Adrenal gland (tissue), 12 donors: ENCODE data around the gene FHIT. TPM values are rescaled to one million over a fixed set of nuclear protein-coding genes. Genes with fewer than 3 reads are reported as not detected.

Experiments used
- DNase-seq, 7 donors: peaks; one replicate each; pipeline ENCODE4 v3.0.0-alpha.2; 2019 to 2020
- H3K27ac ChIP-seq, 5 donors: fragments of 200-600 bp; sonication (generic) in 4 of 5; 1 replicate in 3 of 5; 2 replicates in 2 of 5; pipeline versions ENCODE4 v1.5.1 to v1.8.0; 2016 to 2020; ENCODE audit warnings: mild to moderate bottlenecking in 1 of 5
- H3K27me3 ChIP-seq: fragments of 200-600 bp; 2 replicates; pipeline ENCODE4 v1.8.0; 2021
- H3K36me3 ChIP-seq, 2 donors: fragments of 200-600 bp; replicated peaks in 1 of 2; 1 replicate in 1 of 2; 2 replicates in 1 of 2; pipeline versions ENCODE4 v1.5.1 to v1.8.0; 2018 to 2022
- H3K4me1 ChIP-seq, 2 donors: fragments of 200-600 bp; replicated peaks in 1 of 2; 1 replicate in 1 of 2; 2 replicates in 1 of 2; pipeline versions ENCODE4 v1.5.1 to v1.8.0; 2018 to 2021
- H3K4me3 ChIP-seq, 4 donors: fragments of 200-600 bp; sonication (generic) in 3 of 4; one replicate each; pipeline ENCODE4 v1.5.1; 2016 to 2018
- H3K9me3 ChIP-seq, 3 donors: fragments of 200-600 bp; sonication (generic) in 1 of 3; replicated peaks in 1 of 3; 1 replicate in 2 of 3; 2 replicates in 1 of 3; pipeline versions ENCODE4 v1.5.1 to v1.8.0; 2016 to 2021
- POLR2A ChIP-seq, 2 donors: fragments of 450-650 bp; IDR thresholded peaks; one replicate each; pipeline ENCODE4 v1.6.1; 2017; ENCODE audit warnings: antibody characterized with exemption in 2 of 2, mild to moderate bottlenecking in 2 of 2, moderate library complexity in 1 of 2
- WGBS, 4 donors: extraction: QIAGEN DNeasy Blood & Tissue Kit in 2 of 4; methylation state at CpG; one replicate each; pipeline versions ENCODE4 v1.1.5 to v1.1.7; 2013 to 2017; 5-methylcytosine and 5-hydroxymethylcytosine counted together
- intact Hi-C, 2 donors: fragments of 100-400 bp; cut with DNase I; formaldehyde crosslinking; loops; one replicate each; pipeline versions ENCODE4 v1.14.1 to v1.15.0; 2022 to 2023
- polyA plus RNA-seq, 3 donors: library from polyadenylated mRNA; stranded (reverse); fragments of 200-250 nt in 2 of 3; fragments of 350-450 nt in 1 of 3; fragmentation: Illumina TruSeq in 1 of 3; extraction: RNeasy Lipid Tissue Mini Kit (QIAGEN cat#74804) in 1 of 3; gene quantifications; one replicate each; pipeline ENCODE4 v1.2.3, GENCODE V29; 2013 to 2014
- total RNA-seq, 9 donors: library from RNA; depleted of rRNA in 4 of 9; stranded (reverse); fragments of >200 nt in 4 of 9; fragments of 120-200 nt in 1 of 9; fragmentation: NEBNext Ultra II Directional in 1 of 9; extraction: Animal tissue kit (Norgen Biotek cat#: 25700) in 1 of 9; gene quantifications; one replicate each; pipeline versions ENCODE4 v1.1.0 to v1.2.4, GENCODE V29; 2013 to 2023
- TF ChIP-seq, protein P1 (sequence below), 6 experiments: fragments of 450-650 bp in 4 of 6; fragments of 200-600 bp in 2 of 6; sonication (generic) in 1 of 6; IDR thresholded peaks; 1 replicate in 5 of 6; 2 replicates in 1 of 6; pipeline versions ENCODE4 v1.5.1 to v1.8.0; 2016 to 2021; ENCODE audit warnings: antibody characterized with exemption in 6 of 6, mild to moderate bottlenecking in 2 of 6, moderate library complexity in 1 of 6
- donor health status: healthy with polysubstance abuse.
- donor health status: Bipolar disorder and iron deficiency.
- donor health status: DM: yes; HTN: yes; CAD: no.
- donor health status: DM: no; HTN: no; CAD: no.
- donor health status: DM: no; HTN: no; CAD: no.
- donor health status: DM: yes; HTN: yes; CAD: no.

FHIT gene
- total and polyA plus RNA-seq, 12 donors: 14.1 to 43.9 (median 28.8) TPM

DNA sequence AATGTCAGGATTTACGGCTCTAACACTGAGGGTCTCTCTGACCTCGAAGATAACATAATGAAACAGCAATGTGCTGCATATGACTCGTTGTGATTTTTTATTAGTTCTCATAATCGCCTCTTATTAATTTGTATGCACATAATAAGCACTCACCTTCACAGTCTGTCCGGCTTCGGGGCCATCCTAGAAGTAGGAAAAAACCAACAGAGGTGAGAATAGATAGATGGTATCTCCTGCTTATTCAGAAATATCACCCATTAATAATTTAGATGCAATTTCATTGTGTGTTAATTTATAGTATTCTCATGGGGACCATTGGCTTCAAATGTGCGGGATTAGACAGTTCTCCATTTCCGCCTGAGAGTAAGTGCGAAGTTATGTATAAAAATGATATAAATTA lies 1240.0 kb downstream of the FHIT start:
- H3K27ac ChIP-seq: no peak overlapping the region
- intact Hi-C loops: no loop called here
- no peaks in the 10 kb centered on the region for H3K9me3 ChIP-seq
- H3K4me1 ChIP-seq: no peaks in the 10 kb centered on the region
- no peak overlapping the region for H3K4me3 ChIP-seq
- WGBS, 4 donors: 70 to 88% (median 82%) methylated on average over 9 of the region's 9 CpGs
- no peaks in the 10 kb centered on the region for H3K36me3 ChIP-seq
- no peaks in the 10 kb centered on the region for H3K27me3 ChIP-seq
- DNase-seq: no peak
- TF ChIP-seq, protein P1, sequence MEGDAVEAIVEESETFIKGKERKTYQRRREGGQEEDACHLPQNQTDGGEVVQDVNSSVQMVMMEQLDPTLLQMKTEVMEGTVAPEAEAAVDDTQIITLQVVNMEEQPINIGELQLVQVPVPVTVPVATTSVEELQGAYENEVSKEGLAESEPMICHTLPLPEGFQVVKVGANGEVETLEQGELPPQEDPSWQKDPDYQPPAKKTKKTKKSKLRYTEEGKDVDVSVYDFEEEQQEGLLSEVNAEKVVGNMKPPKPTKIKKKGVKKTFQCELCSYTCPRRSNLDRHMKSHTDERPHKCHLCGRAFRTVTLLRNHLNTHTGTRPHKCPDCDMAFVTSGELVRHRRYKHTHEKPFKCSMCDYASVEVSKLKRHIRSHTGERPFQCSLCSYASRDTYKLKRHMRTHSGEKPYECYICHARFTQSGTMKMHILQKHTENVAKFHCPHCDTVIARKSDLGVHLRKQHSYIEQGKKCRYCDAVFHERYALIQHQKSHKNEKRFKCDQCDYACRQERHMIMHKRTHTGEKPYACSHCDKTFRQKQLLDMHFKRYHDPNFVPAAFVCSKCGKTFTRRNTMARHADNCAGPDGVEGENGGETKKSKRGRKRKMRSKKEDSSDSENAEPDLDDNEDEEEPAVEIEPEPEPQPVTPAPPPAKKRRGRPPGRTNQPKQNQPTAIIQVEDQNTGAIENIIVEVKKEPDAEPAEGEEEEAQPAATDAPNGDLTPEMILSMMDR (IDR thresholded peaks at IDR 0.05): no peak
- TF ChIP-seq POLR2A (IDR thresholded peaks at IDR 0.05): no peak

DNA sequence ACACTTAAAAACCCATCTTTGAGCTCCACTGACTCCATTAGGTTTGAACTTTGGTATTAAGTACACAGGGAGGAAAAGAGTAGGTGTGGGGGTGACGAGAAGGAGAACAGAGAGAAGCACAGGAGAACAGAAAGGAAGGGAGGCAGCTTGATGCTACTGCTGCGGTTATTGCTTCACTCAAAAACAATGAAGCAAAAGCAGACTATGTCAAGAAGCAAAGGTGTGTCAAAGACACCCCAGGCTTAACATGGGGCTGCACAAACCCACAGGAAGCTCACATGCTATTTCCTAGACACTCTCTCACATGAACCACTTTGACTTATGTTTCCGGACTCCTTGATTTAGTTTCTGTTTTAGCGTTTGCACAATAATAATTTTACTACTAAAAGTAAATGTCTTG lies 1240.5 kb downstream of the FHIT start:
- Histone ChIP-seq H3K27me3 (no peaks in the 10 kb centered on the region), H3K4me1 (no peaks in the 10 kb centered on the region), H3K27ac (no peak overlapping the region), H3K9me3 (no peaks in the 10 kb centered on the region), H3K4me3 (no peak overlapping the region), H3K36me3 (no peaks in the 10 kb centered on the region)
- intact Hi-C loops: no loop called here
- 59 to 75% (median 63%) methylated on average over 4 of the region's 4 CpGs for WGBS, 4 donors
- TF ChIP-seq POLR2A (IDR thresholded peaks at IDR 0.05): no peak
- TF ChIP-seq, protein P1 (IDR thresholded peaks at IDR 0.05): no peak
- no peak for DNase-seq

DNA sequence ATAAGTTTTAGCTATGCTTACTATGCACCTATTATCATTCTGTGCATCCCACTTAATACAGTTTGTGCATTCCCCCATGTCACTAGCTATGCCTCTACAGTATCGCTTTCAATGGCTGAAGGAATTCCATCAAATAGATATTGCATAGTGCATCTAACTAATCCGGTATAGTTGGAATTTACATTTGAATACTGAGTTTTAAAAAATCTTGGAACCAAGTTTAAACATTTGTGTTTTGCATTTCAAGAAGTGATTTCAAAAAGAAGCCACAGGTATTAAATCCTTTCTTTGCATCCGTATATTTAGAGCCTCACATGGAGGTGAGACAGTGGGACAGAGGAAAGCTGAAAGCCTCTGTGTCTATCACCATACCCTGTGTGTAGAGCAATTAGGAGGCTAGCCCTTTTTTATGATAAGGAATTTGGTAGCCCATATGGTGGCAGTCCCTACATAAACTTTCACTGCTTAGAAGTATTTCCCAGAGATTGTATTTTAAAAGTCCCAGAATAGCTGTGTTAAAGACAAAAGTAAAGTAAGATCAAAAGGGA lies 1241.2 kb downstream of the FHIT start:
- 89 to 97% (median 91%) methylated on average over 3 of the region's 3 CpGs for WGBS, 4 donors
- no peak overlapping the region for H3K27ac ChIP-seq
- H3K4me3 ChIP-seq: no peak overlapping the region
- H3K36me3 ChIP-seq: no peaks in the 10 kb centered on the region
- H3K9me3 ChIP-seq: no peaks in the 10 kb centered on the region
- DNase-seq: no peak
- intact Hi-C loops: no loop called here
- H3K27me3 ChIP-seq: no peaks in the 10 kb centered on the region
- H3K4me1 ChIP-seq: no peaks in the 10 kb centered on the region
- TF ChIP-seq, protein P1 (IDR thresholded peaks at IDR 0.05): no peak
- TF ChIP-seq POLR2A (IDR thresholded peaks at IDR 0.05): no peak

DNA sequence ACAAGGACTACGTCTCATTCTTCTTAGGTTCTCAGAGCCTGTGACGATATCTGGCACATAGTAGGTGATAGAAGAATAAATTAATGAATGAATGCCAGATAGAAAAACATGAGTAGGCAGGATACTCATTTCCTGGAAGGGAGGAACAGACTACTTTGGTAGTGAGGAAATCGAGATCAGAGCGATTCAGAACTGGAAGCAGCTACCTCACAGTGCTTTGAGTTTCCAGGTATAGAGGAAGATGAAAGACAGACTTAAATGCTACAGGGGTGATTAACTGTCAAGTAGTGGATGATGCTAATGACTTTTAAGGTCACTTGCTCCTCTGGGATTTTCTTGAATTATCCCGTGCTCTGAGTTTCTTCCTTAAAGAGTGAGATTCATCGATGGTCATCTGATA lies 1249.9 kb downstream of the FHIT start:
- TF ChIP-seq, protein P1 (IDR thresholded peaks at IDR 0.05): no peak
- TF ChIP-seq POLR2A (IDR thresholded peaks at IDR 0.05): no peak
- H3K4me3 ChIP-seq: no peak overlapping the region
- no peak overlapping the region for H3K27ac ChIP-seq
- WGBS, 4 donors: 89 to 96% (median 95%) methylated on average over 6 of the region's 6 CpGs
- no peaks in the 10 kb centered on the region for H3K9me3 ChIP-seq
- DNase-seq: no peak
- no peaks in the 10 kb centered on the region for H3K36me3 ChIP-seq
- H3K27me3 ChIP-seq: no peaks in the 10 kb centered on the region
- H3K4me1 ChIP-seq: peaks cover 0 to 4% of the 10 kb centered on the region in 2 donors
- intact Hi-C loops: no loop called here
